Measurements from ENCODE around the gene CSAD.
"Not testable (repeated sequence)": the region's sequence is repeated elsewhere in the genome, so short reads cannot be mapped to it uniquely, and the experiment has no call there.

Gene CSAD

GRCh38 chr12:53197011-53197640, 16.4 kb upstream of the CSAD start:
- no peak for DNase-seq

GRCh38 chr12:53196486-53196885, 15.8 kb upstream of the CSAD start:
- DNase-seq, result no peak

GRCh38 chr12:53195516-53196420, 15.0 kb upstream of the CSAD start:
- DNase-seq, result no peak

- no peak for DNase-seq
These were observed 14.2 kb upstream of the CSAD start for GRCh38 chr12:53194973-53195372.

GRCh38 chr12:53193985-53194716, 13.4 kb upstream of the CSAD start:
- peak in 1 of 2 experiments; percentile 11 for DNase-seq

- DNase-seq, result no peak
These were observed 12.3 kb upstream of the CSAD start for GRCh38 chr12:53193040-53193439.

GRCh38 chr12:53192531-53193021, 11.9 kb upstream of the CSAD start:
- DNase-seq, result no peak

- no peak for DNase-seq
These were observed 11.3 kb upstream of the CSAD start for GRCh38 chr12:53191885-53192530.

GRCh38 chr12:53191096-53191884, 10.6 kb upstream of the CSAD start:
- DNase-seq, result no peak

GRCh38 chr12:53190108-53190729, 9.5 kb upstream of the CSAD start:
- peak; percentile 45 to 69 for DNase-seq

GRCh38 chr12:53187145-53187899, 6.6 kb upstream of the CSAD start:
- DNase-seq, result no peak

GRCh38 chr12:53186745-53187144, 6.0 kb upstream of the CSAD start:
- no peak for DNase-seq

GRCh38 chr12:53185582-53186153, 4.9 kb upstream of the CSAD start:
- no peak for DNase-seq

GRCh38 chr12:53184828-53185227, 4.1 kb upstream of the CSAD start:
- DNase-seq, result no peak

- DNase-seq, result no peak
These were observed 2.2 kb upstream of the CSAD start for GRCh38 chr12:53182903-53183302.

- no peak for DNase-seq
These were observed 1.2 kb upstream of the CSAD start for GRCh38 chr12:53181935-53182334.

GRCh38 chr12:53180931-53181645, 363 bp upstream of the CSAD start:
- DNase-seq, result peak; percentile 65 to 81

- DNase-seq, result peak in 1 of 2 experiments; percentile 22
These were observed 972 bp downstream of the CSAD start for GRCh38 chr12:53179687-53180219.

GRCh38 chr12:53178803-53179202, 1.9 kb downstream of the CSAD start:
- DNase-seq, result not testable (repeated sequence)

Data from SHP77 (cell line).